Omental fat pad (tissue), 4 donors: ENCODE data around the gene WBP1L. TPM values are rescaled to one million over a fixed set of nuclear protein-coding genes. Genes with fewer than 3 reads are reported as not detected.

Experiments
- small RNA-seq: library from RNA; depleted of rRNA; stranded (forward); fragments of <200 nt; gene quantifications from one replicate; pipeline ENCODE3, GENCODE V24; 2016
- total RNA-seq, 4 donors: library from RNA; depleted of rRNA; stranded (reverse); fragments of >200 nt; gene quantifications; one replicate each; pipeline ENCODE4 v1.1.0, GENCODE V29; 2016

Gene WBP1L
- total RNA-seq, 4 donors from 2014 or later = 106 to 214 (median 165) TPM

Small RNA genes lying within 50 kb of the gene (small RNA-seq; reads per million reads assigned to genes)
- gene RNU6-1231P = not detected

Other genes starting within 250 kb of the WBP1L start
- gene ACTR1A, start 241.2 kb upstream of the WBP1L start, total RNA-seq = 100 to 1,000 TPM in 3 of 4 donors, 10 to 100 TPM in 1; 81.8 to 117 (median 113) TPM
- gene SUFU, start 240.0 kb upstream of the WBP1L start, total RNA-seq = 10 to 100 TPM in 1 of 4 donors, 1 to 10 TPM in 3; 3.7 to 10.1 (median 7.1) TPM
- gene TRIM8, start 99.5 kb upstream of the WBP1L start, total RNA-seq = 100 to 1,000 TPM in 3 of 4 donors, 10 to 100 TPM in 1; 58.2 to 121 (median 103) TPM
- gene ARL3, start 29.6 kb upstream of the WBP1L start, total RNA-seq = 1 to 10 TPM; 2.8 to 6.1 (median 3.9) TPM
- 1 to 10 TPM; 4.3 to 7.9 (median 5.0) TPM for gene SFXN2, start 29.3 kb upstream of the WBP1L start, total RNA-seq
- gene CYP17A1, start 93.5 kb downstream of the WBP1L start, total RNA-seq = not detected
- 10 to 100 TPM; 37.5 to 43.4 (median 40.0) TPM for gene BORCS7, start 110.3 kb downstream of the WBP1L start, total RNA-seq
- 1 to 10 TPM; 1.1 to 4.0 (median 1.7) TPM for gene AS3MT, start 125.5 kb downstream of the WBP1L start, total RNA-seq
- gene CNNM2, start 174.3 kb downstream of the WBP1L start, total RNA-seq = 1 to 10 TPM; 2.3 to 9.8 (median 3.2) TPM